Ovary (tissue), 3 donors: ENCODE results near the gene LYRM4.

Source experiments
- EP300 ChIP-seq: sonication (generic); formaldehyde crosslinking; IDR thresholded peaks from one replicate; pipeline ENCODE4 v1.6.1; 2017; ENCODE audit warnings: antibody characterized with exemption
- TF ChIP-seq, protein P1 (sequence below), 3 donors: fragments of 450-650 bp in 2 of 3; fragments of 200-600 bp in 1 of 3; IDR thresholded peaks; one replicate each; pipeline versions ENCODE4 v1.5.1 to v1.8.0; 2016 to 2022; ENCODE audit warnings: antibody characterized with exemption in 3 of 3, mild to moderate bottlenecking in 1 of 3
- donor health status: DM: no; HTN: no; CAD: no.

- TF ChIP-seq, protein P1, sequence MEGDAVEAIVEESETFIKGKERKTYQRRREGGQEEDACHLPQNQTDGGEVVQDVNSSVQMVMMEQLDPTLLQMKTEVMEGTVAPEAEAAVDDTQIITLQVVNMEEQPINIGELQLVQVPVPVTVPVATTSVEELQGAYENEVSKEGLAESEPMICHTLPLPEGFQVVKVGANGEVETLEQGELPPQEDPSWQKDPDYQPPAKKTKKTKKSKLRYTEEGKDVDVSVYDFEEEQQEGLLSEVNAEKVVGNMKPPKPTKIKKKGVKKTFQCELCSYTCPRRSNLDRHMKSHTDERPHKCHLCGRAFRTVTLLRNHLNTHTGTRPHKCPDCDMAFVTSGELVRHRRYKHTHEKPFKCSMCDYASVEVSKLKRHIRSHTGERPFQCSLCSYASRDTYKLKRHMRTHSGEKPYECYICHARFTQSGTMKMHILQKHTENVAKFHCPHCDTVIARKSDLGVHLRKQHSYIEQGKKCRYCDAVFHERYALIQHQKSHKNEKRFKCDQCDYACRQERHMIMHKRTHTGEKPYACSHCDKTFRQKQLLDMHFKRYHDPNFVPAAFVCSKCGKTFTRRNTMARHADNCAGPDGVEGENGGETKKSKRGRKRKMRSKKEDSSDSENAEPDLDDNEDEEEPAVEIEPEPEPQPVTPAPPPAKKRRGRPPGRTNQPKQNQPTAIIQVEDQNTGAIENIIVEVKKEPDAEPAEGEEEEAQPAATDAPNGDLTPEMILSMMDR (IDR thresholded peaks at IDR 0.05): no peak
- no peak for TF ChIP-seq EP300
These were observed 194.2 kb downstream of the LYRM4 start for GRCh38 chr6:5066456-5067093.
